Naive thymus-derived CD8-positive, alpha-beta T cell (primary cell): Measurements from ENCODE around the gene NTSR1. TPM values are rescaled to one million over a fixed set of nuclear protein-coding genes. Genes with fewer than 3 reads are reported as not detected.

Source experiments
- ATAC-seq, 2 donors: fragments of 150-1000 bp; cut with Tn5 transposase in 1 of 2; sonication (Bioruptor Pico), chemical (Tn5 transposase) in 1 of 2; 1 replicate in 1 of 2; 2 replicates in 1 of 2; pipeline ENCODE4 v1.10.0; 2021; ENCODE audit warnings: mild to moderate bottlenecking in 2 of 2, moderate library complexity in 2 of 2
- POLR2A ChIA-PET: fragments of 350-600 bp; sonication (Branson Sonifier 250); formaldehyde crosslinking; loops from one replicate; lab custom pipeline; 2021; ENCODE audit warnings: antibody characterized with exemption; lab: Charles Lee
- DNase-seq, 10 donors: peaks; one replicate each; pipeline versions ENCODE4 v3.0.0 to v3.0.0-alpha.2; 2020 to 2022
- H3K27ac Mint-ChIP-seq, 10 donors: one replicate each; pipeline ENCODE4 v1.8.0; 2020 to 2022; ENCODE audit warnings: mild to moderate bottlenecking in 10 of 10, mixed read lengths in 10 of 10, moderate library complexity in 4 of 10, inconsistent platforms in 1 of 10
- H3K27me3 Mint-ChIP-seq, 5 donors: one replicate each; pipeline ENCODE4 v1.8.0; 2021 to 2022; ENCODE audit warnings: mixed read lengths in 5 of 5
- H3K36me3 Mint-ChIP-seq, 3 donors: one replicate each; pipeline ENCODE4 v1.8.0; 2020 to 2022; ENCODE audit warnings: mixed read lengths in 3 of 3, mild to moderate bottlenecking in 2 of 3, inconsistent platforms in 1 of 3
- H3K4me1 Mint-ChIP-seq, 4 donors: one replicate each; pipeline ENCODE4 v1.8.0; 2021 to 2022; ENCODE audit warnings: mixed read lengths in 4 of 4
- H3K4me3 Mint-ChIP-seq, 10 donors: one replicate each; pipeline ENCODE4 v1.8.0; 2020 to 2022; ENCODE audit warnings: mild to moderate bottlenecking in 10 of 10, mixed read lengths in 10 of 10, moderate library complexity in 6 of 10, inconsistent platforms in 1 of 10
- H3K9me3 Mint-ChIP-seq, 9 donors: one replicate each; pipeline ENCODE4 v1.8.0; 2020 to 2022; ENCODE audit warnings: mixed read lengths in 9 of 9, mild to moderate bottlenecking in 3 of 9, inconsistent platforms in 1 of 9, moderate library complexity in 1 of 9
- polyA plus RNA-seq, 3 donors: library from polyadenylated mRNA; unstranded; fragments of 300-500 nt; fragmentation: Illumina TruSeq; gene quantifications; one replicate each; pipeline ENCODE4 v1.2.3, GENCODE V29; 2021
- total RNA-seq, 8 experiments: library from RNA in 2 of 8; stranded (reverse) in 2 of 8; gene quantifications; one replicate each; pipeline ENCODE4 v1.2.3 and lab custom pipeline; 2021 to 2026

Gene NTSR1
- total RNA-seq (not detected), polyA plus RNA-seq (not detected), total RNA-seq (lab: John Stamatoyannopoulos, UW) (0 to 0.52 (median 0.04) reads per million in 6 experiments)

DNA sequence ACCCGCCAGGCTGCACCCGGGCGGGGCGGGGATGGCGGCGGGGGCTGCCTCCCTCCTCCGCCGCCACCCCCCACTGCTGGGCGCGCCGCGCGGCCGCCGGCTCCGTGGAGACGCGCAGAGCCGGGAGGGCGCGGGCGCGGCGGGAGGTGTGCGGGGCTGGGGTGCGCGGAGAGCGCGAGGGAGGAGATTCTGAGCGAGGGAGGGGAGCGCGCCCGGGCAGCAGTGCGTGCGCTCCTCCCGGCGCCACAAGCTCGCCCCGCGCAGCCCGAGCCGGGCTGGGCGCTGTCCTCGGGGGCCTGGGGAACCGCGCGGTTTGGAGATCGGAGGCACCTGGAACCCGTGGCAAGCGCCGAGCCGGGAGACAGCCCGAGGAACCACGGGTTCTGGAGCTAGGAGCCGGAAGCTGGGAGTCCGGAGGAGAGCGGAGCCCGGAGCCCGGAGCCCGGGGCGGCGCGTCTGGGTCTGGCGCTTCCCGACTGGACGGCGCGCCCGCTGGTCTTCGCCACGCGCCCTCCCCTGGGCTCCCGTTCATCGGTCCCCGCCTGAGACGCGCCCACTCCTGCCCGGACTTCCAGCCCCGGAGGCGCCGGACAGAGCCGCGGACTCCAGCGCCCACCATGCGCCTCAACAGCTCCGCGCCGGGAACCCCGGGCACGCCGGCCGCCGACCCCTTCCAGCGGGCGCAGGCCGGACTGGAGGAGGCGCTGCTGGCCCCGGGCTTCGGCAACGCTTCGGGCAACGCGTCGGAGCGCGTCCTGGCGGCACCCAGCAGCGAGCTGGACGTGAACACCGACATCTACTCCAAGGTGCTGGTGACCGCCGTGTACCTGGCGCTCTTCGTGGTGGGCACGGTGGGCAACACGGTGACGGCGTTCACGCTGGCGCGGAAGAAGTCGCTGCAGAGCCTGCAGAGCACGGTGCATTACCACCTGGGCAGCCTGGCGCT lies at the start of gene NTSR1:
Gene NTSR1, plus strand, starts transcription at position 246 of the 946 bp plus-strand sequence. Its CDS starts 372 bp downstream, at position 618.
- H3K36me3 Mint-ChIP-seq = no peaks in the 10 kb centered on the region
- H3K4me1 Mint-ChIP-seq = peaks cover 8 to 16% (median 15%) of the 10 kb centered on the region in 4 donors
- DNase-seq (no peak), ATAC-seq (peak; percentile 29 to 55)
- H3K27me3 Mint-ChIP-seq = peaks cover 10 to 33% (median 15%) of the 10 kb centered on the region in 5 donors
- peak within 1 kb of the TSS in 9 of 10 donors; percentile 39 to 80 (median 53) for H3K4me3 Mint-ChIP-seq
- no peaks in the 10 kb centered on the region for H3K9me3 Mint-ChIP-seq
- H3K27ac Mint-ChIP-seq = peak within 1 kb of the TSS in 1 of 10 donors; percentile 29
- POLR2A ChIA-PET = interaction anchor here (1.1 to 1.6 kb wide), 2 partner anchors 85 to 100 kb away, joined by 3 to 6 read pairs; no protein-coding TSS in a partner anchor

DNA sequence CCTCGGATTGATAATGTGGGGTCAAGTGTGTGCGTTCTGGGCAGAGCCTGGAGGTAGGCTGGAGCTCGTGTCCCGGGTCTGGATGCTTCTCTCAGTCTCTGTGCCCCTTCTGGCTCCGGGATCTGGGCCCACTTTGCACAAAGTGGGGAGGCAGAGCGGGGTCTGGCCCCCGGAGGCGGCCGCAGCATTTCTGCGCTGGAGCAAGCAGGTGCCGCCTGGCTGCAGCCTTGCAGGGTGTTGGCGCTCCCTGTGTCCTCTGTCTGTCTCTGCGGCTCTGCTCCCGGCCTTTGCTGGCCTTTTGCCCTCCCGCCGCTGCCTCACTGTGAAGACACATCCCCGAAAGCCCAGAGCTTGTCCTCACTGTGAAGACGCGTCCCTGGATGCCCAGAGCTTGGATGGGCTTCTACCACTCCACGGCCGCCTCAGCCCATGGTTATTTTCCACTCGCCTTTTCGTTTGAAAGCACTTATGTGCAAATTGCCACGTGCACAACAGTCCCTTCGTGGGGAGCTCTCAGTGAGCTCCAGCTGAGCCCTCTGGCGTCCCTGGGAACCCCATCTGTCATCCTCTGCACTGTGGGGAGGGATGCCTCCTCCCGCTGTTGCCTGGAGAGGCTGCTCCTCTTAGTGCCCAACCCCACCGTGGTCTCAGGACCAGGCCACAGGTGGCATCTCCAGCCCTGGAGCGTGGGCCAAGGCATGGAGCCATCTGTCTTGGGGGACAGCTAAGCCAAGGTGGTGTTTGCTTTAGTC lies 49.0 kb upstream of the NTSR1 start:
- Mint-ChIP-seq H3K9me3 (no peaks in the 10 kb centered on the region), H3K4me3 (no peak overlapping the region), H3K36me3 (peaks cover 0 to 1% (median 0%) of the 10 kb centered on the region in 3 donors), H3K27me3 (no peaks in the 10 kb centered on the region), H3K27ac (peak overlapping the region in 1 of 10 donors; percentile 40), H3K4me1 (peaks cover 0 to 2% (median 0%) of the 10 kb centered on the region in 4 donors)
- POLR2A ChIA-PET = no interaction called here
- no peak for ATAC-seq
- no peak for DNase-seq

DNA sequence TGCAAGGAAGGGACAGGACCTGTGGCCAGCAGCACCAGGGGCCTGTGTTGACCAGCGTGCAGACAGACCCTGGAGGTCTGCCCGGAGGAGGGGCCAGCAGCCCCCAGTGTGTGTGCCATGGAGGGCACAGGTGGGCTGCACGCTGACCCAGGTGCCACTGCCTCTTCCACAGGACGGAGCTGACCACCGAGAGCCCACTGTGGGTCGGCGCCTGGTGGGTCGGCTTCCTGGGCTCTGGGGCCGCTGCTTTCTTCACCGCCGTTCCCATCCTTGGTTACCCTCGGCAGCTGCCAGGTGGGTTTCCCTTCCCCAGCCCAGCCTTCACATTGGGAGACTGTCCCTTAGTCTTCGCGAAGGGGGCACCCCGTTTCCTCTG lies 48.4 kb upstream of the NTSR1 start:
- POLR2A ChIA-PET = no interaction called here
- Mint-ChIP-seq H3K4me3 (no peak overlapping the region), H3K9me3 (no peaks in the 10 kb centered on the region), H3K27me3 (no peaks in the 10 kb centered on the region), H3K36me3 (peaks cover 0 to 1% (median 0%) of the 10 kb centered on the region in 3 donors), H3K4me1 (peaks cover 0 to 2% (median 0%) of the 10 kb centered on the region in 4 donors), H3K27ac (no peak overlapping the region)
- ATAC-seq (no peak), DNase-seq (no peak)

- Mint-ChIP-seq H3K9me3 (no peaks in the 10 kb centered on the region), H3K4me3 (no peak overlapping the region), H3K27me3 (no peaks in the 10 kb centered on the region), H3K36me3 (peaks cover 0 to 1% (median 0%) of the 10 kb centered on the region in 3 donors), H3K27ac (no peak overlapping the region), H3K4me1 (peaks cover 0 to 2% (median 0%) of the 10 kb centered on the region in 4 donors)
- ATAC-seq = no peak
- DNase-seq = no peak
- POLR2A ChIA-PET = no interaction called here
These were observed 47.9 kb upstream of the NTSR1 start for GRCh38 chr20:62660768-62661167.

DNA sequence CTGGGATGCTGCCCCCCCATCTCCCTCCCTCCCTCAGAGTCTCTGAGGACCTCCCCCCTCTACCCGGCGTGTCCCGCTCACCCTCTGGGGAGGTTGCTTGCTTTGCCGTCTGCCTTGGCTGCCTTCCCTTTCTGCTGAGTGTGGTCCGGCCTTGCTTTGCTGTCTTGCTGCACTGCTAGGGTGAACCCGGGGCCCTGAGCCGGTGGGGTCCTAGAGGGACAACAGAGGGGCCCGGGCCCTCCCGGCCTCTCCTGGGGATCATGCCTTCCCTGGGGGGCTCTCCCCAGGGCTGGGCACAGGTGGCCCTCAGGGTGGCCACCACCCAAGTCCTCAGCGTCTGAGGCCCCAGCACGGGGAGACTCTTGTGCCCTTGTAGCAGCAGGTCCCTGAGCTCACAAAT lies 47.0 kb upstream of the NTSR1 start:
- POLR2A ChIA-PET = interaction anchor here (0.9 kb wide), 1 partner anchor 10 kb away, joined by 3 read pairs; no protein-coding TSS in a partner anchor
- ATAC-seq (no peak), DNase-seq (no peak)
- Mint-ChIP-seq H3K9me3 (no peaks in the 10 kb centered on the region), H3K36me3 (peaks cover 0 to 1% (median 0%) of the 10 kb centered on the region in 3 donors), H3K27ac (no peak overlapping the region), H3K27me3 (no peaks in the 10 kb centered on the region), H3K4me1 (peaks cover 0 to 2% (median 0%) of the 10 kb centered on the region in 4 donors), H3K4me3 (no peak overlapping the region)

- no peaks in the 10 kb centered on the region for H3K9me3 Mint-ChIP-seq
- H3K4me1 Mint-ChIP-seq = peaks cover 0 to 2% (median 0%) of the 10 kb centered on the region in 4 donors
- H3K36me3 Mint-ChIP-seq = peaks cover 0 to 1% (median 0%) of the 10 kb centered on the region in 3 donors
- ATAC-seq (no peak), DNase-seq (no peak)
- H3K27ac Mint-ChIP-seq = no peak overlapping the region
- POLR2A ChIA-PET = interaction anchor here (0.9 kb wide), 1 partner anchor 11 kb away, joined by 3 read pairs; no protein-coding TSS in a partner anchor
- H3K27me3 Mint-ChIP-seq = no peaks in the 10 kb centered on the region
- H3K4me3 Mint-ChIP-seq = no peak overlapping the region
These were observed 46.2 kb upstream of the NTSR1 start for GRCh38 chr20:62662422-62662821.

DNA sequence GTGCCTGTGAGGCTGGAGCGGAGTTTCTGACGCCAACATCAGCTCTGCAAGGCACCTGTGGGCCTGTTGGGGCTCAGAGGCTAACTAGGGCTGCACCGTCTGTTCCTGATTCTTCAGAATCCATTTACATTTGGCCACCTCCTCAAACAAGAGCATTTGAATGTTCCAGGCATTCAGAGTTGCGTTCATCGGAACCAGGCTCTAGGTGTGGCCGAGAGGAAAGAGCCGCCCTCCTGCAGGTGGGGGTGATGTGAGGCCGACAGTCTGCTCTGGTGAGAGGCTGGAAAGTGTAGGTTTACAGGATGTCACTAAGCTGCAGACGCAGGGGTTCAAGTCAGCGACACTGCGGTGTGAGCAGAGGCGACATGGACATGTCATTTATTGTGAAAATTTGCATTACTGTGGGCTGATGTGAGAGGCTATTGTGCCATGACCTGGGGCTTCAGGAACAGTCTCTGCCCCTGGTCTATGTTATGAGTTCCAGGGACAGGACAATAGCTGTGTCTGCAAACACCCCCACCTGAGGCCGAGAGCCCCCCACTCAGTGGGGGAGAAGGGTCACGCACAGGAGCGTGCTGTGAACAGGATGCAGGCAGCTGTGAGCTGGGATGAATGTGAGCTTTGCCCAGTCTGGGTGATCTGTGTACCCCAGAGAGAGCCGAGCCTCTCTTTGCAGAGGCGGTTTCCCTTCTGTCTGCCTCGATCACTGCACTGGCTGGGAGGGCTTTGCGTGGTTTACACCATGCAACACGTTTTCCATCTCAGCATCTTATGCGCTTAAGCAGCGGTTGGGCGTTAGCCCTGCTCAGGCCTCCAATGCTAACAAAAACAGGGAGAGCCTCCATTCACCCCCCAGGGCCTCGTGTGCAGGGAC lies 45.3 kb upstream of the NTSR1 start:
- Mint-ChIP-seq H3K27ac (peak overlapping the region in 1 of 10 donors; percentile 43), H3K9me3 (no peaks in the 10 kb centered on the region), H3K36me3 (peaks cover 0 to 1% (median 0%) of the 10 kb centered on the region in 3 donors), H3K27me3 (no peaks in the 10 kb centered on the region), H3K4me1 (peaks cover 0 to 2% (median under 1%) of the 10 kb centered on the region in 4 donors), H3K4me3 (no peak overlapping the region)
- no peak for DNase-seq
- no peak for ATAC-seq
- POLR2A ChIA-PET = interaction anchor here (2.1 kb wide), 1 partner anchor 131 kb away, joined by 7 read pairs; no protein-coding TSS in a partner anchor

- POLR2A ChIA-PET = interaction anchor here (1.0 to 2.1 kb wide), 2 partner anchors 100 to 130 kb away, joined by 3 to 7 read pairs; no protein-coding TSS in a partner anchor
- Mint-ChIP-seq H3K9me3 (no peaks in the 10 kb centered on the region), H3K36me3 (peaks cover 0 to 1% (median 0%) of the 10 kb centered on the region in 3 donors), H3K4me3 (no peak overlapping the region), H3K27ac (no peak overlapping the region), H3K27me3 (no peaks in the 10 kb centered on the region), H3K4me1 (peaks cover 0 to 2% (median 1%) of the 10 kb centered on the region in 4 donors)
- DNase-seq (no peak), ATAC-seq (no peak)
These were observed 44.3 kb upstream of the NTSR1 start for GRCh38 chr20:62664019-62664971.

DNA sequence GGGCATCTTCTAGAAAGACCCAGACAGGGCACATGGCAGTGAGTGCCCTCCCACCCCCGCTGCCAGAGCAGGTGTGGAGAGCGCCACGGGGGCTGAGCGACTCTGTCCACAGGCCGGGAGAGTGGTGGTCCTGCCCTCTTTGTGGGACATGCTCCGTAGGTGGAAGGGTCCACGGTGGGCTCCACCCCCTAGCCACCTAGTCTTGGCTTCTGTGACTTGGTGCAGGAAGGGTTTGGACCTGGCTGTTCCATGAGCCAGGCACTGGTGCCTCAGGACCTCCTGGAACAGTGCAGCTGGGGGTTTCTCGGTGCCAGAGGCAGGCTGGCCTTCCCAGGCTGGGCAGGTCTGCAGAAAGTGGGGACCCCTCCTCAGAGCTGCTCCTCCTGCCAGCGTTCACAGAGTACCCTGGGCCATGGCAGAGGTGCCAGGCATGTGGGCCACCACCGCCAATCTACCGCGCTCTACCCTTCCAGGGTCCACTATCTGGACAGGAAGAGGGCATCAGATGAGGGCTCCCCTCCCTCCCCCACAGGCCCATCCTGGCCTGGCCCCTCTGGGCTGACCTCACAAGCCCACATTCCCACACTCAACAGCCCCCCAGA lies 43.4 kb upstream of the NTSR1 start:
- H3K27ac Mint-ChIP-seq = peak overlapping the region in 1 of 10 donors; percentile 15
- peaks cover 0 to 2% (median 1%) of the 10 kb centered on the region in 4 donors for H3K4me1 Mint-ChIP-seq
- POLR2A ChIA-PET = interaction anchor here (1.0 to 2.1 kb wide), 2 partner anchors 99 to 129 kb away, joined by 3 to 7 read pairs; no protein-coding TSS in a partner anchor
- no peaks in the 10 kb centered on the region for H3K27me3 Mint-ChIP-seq
- no peak for ATAC-seq
- DNase-seq = no peak
- peaks cover 0 to 1% (median 0%) of the 10 kb centered on the region in 3 donors for H3K36me3 Mint-ChIP-seq
- no peaks in the 10 kb centered on the region for H3K9me3 Mint-ChIP-seq
- no peak overlapping the region for H3K4me3 Mint-ChIP-seq
